ENCODE data around the gene CLPTM1L.

Gene CLPTM1L

DNA sequence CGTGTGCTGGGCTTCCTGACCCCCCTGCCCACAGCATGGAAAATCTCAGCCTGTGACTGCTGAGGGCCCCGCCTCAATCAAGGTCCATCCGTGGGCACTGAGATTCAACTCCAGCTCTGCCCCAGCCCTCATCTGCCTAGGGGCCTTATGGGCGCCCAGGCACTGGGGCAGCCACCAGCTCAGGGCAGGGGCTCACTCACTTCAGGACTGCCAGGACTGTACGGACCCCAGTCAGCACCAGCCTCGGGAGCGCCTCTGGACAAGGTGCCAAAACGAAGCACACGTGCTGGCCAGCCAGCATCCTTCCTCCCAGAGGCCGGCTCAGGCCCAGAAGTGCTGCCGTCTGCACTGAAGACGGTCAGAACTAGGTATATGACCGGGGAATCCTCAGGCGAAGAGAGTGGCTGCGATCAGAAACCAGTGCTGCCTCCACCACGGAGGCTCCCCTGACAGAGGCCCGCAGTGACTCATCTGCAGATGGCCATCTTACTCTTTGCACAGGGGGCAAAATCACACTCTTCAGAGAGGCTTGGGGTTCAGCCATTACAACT lies 19.6 kb downstream of the CLPTM1L start:
- no peak for DNase-seq

GRCh38 chr5:1324719-1325190 lies 20.1 kb downstream of the CLPTM1L start:
- DNase-seq = no peak

DNA sequence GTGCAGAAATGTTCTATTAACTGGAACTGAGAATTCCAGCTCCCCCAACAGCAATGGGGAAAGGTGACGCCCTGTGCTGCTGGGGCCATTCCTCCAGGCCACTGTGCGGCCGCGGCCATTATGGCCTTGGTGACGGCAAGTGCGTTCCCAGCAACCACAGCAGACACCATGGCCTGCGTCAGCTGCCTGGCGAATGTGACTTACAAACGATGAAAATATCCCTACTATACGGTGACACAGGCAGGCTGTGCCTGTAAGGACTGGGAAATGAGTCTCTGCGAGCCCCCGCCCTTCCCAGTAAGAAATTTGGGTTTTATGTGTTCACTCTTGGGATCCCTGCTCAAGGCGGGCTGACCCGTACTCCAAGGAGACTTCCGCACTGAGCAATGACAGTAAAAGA lies 20.6 kb downstream of the CLPTM1L start:
- DNase-seq = no peak

- DNase-seq = no peak
These were observed 21.1 kb downstream of the CLPTM1L start for GRCh38 chr5:1323803-1324173.

GRCh38 chr5:1322955-1323802 lies 21.7 kb downstream of the CLPTM1L start:
- no peak for DNase-seq

DNA sequence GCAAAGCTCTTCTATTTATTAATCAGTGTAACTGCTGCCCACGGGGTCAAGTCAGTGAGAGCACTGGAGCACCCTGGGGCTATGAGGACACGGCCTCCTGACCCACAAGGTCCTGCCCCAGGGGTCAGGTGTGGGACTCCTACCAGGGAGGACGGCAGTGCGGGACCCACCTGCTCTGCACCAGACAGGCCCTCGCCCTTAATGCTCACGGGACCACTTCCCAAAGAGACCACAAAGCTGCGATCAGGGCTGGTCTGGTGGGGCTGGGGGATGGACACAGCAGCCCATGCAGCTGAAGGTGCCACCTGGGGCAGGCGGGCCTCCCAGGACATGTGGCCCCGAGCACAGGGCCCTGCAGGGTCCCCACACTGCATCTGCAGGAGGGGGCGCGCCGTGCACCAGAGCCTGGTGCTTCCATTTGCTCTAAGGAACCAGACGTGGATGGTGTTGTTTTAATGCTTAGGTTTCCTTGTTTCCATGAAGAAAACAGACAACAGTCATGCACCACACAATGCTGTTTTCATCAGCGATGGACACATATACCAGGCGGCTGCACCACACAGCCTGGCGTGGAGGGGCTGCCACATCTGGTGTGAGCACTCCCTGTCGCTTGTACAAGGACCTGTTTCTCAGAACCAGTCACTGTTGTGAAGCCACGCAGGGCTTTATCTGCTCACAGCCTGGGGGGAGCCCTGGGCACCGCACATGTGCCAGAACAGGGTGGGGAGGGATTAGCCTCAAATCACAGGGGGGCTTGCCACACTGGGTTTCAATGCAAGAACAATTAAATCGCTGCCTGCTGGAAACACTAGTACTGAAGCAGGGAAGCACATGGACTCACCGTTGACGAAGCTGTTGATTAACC lies 22.6 kb downstream of the CLPTM1L start:
- DNase-seq = no peak

DNA sequence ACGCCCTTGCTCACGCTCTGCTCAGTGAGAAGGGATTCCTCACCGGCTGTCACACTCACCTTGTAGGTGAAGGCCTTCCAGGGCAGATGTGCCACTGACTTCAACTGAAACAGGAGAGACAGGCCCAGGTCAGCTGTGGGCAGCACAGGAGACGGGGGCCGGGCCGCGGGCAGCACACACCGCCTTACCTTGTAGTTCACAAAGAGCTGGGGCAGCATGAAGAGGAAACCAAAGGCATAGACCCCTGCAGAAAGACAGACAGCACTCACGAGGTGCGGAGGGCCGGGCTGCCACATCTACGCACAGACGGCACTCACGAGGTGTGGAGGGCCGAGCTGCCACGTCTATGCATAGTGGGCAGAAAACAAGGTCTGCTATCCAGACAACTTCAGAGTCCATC lies 23.3 kb downstream of the CLPTM1L start:
- DNase-seq = no peak

- DNase-seq = no peak
These were observed 24.2 kb downstream of the CLPTM1L start for GRCh38 chr5:1320436-1321344.

GRCh38 chr5:1319436-1320256 lies 25.3 kb downstream of the CLPTM1L start:
- no peak for DNase-seq

DNA sequence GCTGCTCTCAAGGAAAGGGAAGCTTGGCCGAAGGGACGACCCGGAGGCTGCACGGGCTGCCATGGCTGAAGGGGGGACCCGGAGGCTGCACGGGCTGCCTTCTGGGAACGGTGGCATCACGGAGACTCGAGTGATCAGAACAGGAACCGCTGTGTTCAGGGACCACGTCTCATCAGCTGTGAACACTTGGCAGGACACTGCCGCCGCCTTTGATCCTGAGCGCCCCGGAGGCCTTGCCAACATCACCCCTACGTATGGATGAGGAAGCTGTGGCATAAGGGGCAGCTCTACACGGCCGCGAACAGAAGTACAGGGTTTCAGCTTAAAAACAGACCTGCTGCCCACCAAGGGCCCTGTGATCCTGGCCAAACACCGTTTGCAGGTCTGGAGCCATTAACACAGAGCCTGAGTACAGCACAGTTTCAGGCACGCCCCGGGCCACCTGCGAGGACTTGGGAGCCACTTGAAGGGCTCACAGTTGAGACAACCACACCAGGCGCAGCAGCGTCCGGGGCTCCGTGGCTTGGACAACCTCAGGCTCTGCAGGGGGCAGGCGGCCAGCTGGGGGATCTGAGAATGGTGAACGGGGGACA lies 26.1 kb downstream of the CLPTM1L start:
- no peak for DNase-seq

- no peak for DNase-seq
These were observed 26.9 kb downstream of the CLPTM1L start for GRCh38 chr5:1317921-1318565.

- DNase-seq = no peak
These were observed 28.1 kb downstream of the CLPTM1L start for GRCh38 chr5:1316588-1317340.

GRCh38 chr5:1315709-1316587 lies 29.0 kb downstream of the CLPTM1L start:
- DNase-seq = peak; percentile 98

- no peak for DNase-seq
These were observed 29.7 kb downstream of the CLPTM1L start for GRCh38 chr5:1315018-1315708.

DNA sequence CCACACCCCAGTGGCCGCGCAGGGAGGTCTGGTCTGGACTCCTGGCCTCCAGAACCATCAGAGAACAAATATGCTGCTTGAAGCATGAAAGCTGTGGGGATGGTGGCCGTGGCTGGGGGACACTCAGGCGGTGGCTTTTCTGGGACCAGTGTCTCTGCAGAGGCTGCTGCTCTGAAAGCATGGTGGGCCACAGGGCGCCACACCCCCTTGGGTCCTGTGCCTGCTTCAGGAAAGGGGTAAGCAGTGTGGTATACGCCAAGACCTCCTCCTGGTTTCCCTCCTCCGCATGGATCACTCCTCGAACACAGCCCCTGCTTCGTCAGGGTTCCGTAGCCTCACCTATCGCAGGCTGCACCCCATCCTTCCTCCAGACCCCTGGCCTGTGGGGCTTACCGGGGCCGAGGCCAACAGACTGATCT lies 30.3 kb downstream of the CLPTM1L start:
- DNase-seq = no peak

GRCh38 chr5:1312993-1313833 lies 31.7 kb downstream of the CLPTM1L start:
- no peak for DNase-seq

DNA sequence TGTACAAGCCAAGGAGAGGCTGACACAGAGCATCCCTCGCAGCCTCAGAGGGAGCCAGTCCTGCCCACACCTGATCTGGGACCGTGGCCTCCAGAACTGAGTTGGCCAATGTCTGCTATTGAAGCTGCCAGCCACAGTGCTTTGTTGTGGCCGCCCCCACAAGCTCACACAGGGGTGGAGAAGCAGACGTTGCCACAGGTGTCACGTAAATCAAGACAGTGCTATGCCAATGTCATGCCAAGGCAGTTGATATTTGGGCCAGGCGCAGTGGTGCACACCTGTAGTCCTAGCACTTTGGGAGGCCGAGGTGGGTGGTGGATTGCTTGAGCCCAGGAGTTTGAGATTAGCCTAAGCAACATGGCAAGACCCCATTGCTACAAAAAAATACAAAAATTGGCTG lies 32.7 kb downstream of the CLPTM1L start:
- no peak for DNase-seq

Data from NCI-H1105 (cell line).